Progenitor cell of endocrine pancreas (in vitro differentiated cells): ENCODE data around the gene UNC5CL. TPM values are rescaled to one million over a fixed set of nuclear protein-coding genes. Genes with fewer than 3 reads are reported as not detected.

Experiments
- DNase-seq: peaks from one replicate; pipeline ENCODE4 v3.0.0; 2021; ENCODE audit warnings: low spot score; ENCODE audit not compliant: unreplicated experiment
- H3K27ac Mint-ChIP-seq: 2 replicates; pipeline ENCODE4 v1.8.0; 2021; ENCODE audit warnings: mild to moderate bottlenecking, moderate library complexity, mixed read lengths
- H3K27me3 Mint-ChIP-seq: 2 replicates; pipeline ENCODE4 v1.8.0; 2021; ENCODE audit warnings: mixed read lengths
- H3K36me3 Mint-ChIP-seq: 2 replicates; pipeline ENCODE4 v1.8.0; 2022; ENCODE audit warnings: mixed read lengths; ENCODE audit not compliant: insufficient read depth
- H3K4me1 Mint-ChIP-seq: 2 replicates; pipeline ENCODE4 v1.8.0; 2021; ENCODE audit warnings: low read depth, mixed read lengths
- H3K4me3 Mint-ChIP-seq: 2 replicates; pipeline ENCODE4 v1.8.0; 2021; ENCODE audit warnings: low read depth, mild to moderate bottlenecking, moderate library complexity, mixed read lengths
- H3K9me3 Mint-ChIP-seq: 2 replicates; pipeline ENCODE4 v1.8.0; 2021; ENCODE audit warnings: low read depth, mixed read lengths
- total RNA-seq: library from RNA; stranded (reverse); gene quantifications from 2 replicates; pipeline ENCODE4 v1.2.1, GENCODE V29; 2021
- TF ChIP-seq, protein P1 (sequence below): fragments of 200-600 bp; sonication (generic); IDR thresholded peaks from one replicate; pipeline ENCODE4 v1.5.0; 2021; ENCODE audit warnings: antibody characterized with exemption, mild to moderate bottlenecking; ENCODE audit not compliant: unreplicated experiment

The UNC5CL gene
- total RNA-seq, 1 donor from 2014 or later = 3.7 TPM

- H3K27ac Mint-ChIP-seq = no peak overlapping the region
- DNase-seq = no peak
- H3K4me1 Mint-ChIP-seq = peaks cover 31% of the 10 kb centered on the region
- H3K36me3 Mint-ChIP-seq = no peaks in the 10 kb centered on the region
- TF ChIP-seq, protein P1, sequence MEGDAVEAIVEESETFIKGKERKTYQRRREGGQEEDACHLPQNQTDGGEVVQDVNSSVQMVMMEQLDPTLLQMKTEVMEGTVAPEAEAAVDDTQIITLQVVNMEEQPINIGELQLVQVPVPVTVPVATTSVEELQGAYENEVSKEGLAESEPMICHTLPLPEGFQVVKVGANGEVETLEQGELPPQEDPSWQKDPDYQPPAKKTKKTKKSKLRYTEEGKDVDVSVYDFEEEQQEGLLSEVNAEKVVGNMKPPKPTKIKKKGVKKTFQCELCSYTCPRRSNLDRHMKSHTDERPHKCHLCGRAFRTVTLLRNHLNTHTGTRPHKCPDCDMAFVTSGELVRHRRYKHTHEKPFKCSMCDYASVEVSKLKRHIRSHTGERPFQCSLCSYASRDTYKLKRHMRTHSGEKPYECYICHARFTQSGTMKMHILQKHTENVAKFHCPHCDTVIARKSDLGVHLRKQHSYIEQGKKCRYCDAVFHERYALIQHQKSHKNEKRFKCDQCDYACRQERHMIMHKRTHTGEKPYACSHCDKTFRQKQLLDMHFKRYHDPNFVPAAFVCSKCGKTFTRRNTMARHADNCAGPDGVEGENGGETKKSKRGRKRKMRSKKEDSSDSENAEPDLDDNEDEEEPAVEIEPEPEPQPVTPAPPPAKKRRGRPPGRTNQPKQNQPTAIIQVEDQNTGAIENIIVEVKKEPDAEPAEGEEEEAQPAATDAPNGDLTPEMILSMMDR = no peak
- no peak overlapping the region for H3K4me3 Mint-ChIP-seq
- no peaks in the 10 kb centered on the region for H3K27me3 Mint-ChIP-seq
- H3K9me3 Mint-ChIP-seq = no peaks in the 10 kb centered on the region
These were observed 1.7 kb downstream of the UNC5CL start for GRCh38 chr6:41037107-41037900.

GRCh38 chr6:41036601-41037000, 2.4 kb downstream of the UNC5CL start:
- no peak for DNase-seq
- TF ChIP-seq, protein P1 = no peak
- Mint-ChIP-seq H3K4me3 (no peak overlapping the region), H3K27ac (no peak overlapping the region), H3K4me1 (peaks cover 29% of the 10 kb centered on the region), H3K27me3 (no peaks in the 10 kb centered on the region), H3K9me3 (no peaks in the 10 kb centered on the region), H3K36me3 (no peaks in the 10 kb centered on the region)

DNA sequence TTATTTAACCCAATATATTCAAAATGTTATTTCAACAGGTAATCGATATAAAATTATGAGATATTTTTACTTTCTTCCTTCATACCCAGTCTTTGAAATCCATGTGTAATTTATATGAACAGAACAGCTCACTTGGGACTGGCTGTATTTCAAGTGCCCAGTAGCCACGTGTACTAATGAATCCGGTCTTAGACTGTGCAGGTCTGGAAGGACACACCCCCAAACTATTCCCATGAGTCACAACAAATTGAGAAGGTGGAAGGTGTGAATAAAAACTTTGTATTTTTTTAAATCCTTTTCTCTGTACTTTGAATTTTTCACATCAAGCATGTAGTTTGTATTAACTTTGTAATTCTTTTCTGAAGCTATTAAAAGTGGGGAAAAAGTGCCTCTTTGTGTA, 2.8 kb downstream of the UNC5CL start:
- no peaks in the 10 kb centered on the region for H3K9me3 Mint-ChIP-seq
- H3K36me3 Mint-ChIP-seq = no peaks in the 10 kb centered on the region
- no peak overlapping the region for H3K4me3 Mint-ChIP-seq
- H3K27me3 Mint-ChIP-seq = no peaks in the 10 kb centered on the region
- TF ChIP-seq, protein P1 = no peak
- H3K4me1 Mint-ChIP-seq = peaks cover 29% of the 10 kb centered on the region
- DNase-seq = no peak
- H3K27ac Mint-ChIP-seq = no peak overlapping the region

DNA sequence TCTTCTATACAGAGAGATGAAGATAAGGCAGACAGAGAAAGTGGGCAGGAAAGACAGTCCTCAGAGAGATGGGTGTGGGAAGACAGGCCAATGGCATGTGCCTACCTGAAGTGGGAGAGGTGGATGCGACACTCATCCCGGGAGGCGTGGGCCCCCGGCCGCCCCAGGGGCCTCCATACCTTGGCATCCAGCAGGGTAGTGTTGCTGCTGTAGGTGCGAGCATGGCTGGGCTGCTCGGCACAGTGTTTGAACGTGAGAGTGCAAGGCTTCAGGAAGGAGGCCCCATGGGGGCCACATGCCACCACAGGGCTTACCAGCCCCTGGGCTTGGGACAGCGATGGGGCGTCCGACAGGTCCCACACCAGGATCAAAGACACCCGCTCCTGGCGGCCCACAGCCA, 5.2 kb downstream of the UNC5CL start:
- TF ChIP-seq, protein P1 = no peak
- Mint-ChIP-seq H3K4me1 (peaks cover 14% of the 10 kb centered on the region), H3K9me3 (no peaks in the 10 kb centered on the region), H3K36me3 (no peaks in the 10 kb centered on the region), H3K4me3 (no peak overlapping the region), H3K27ac (no peak overlapping the region), H3K27me3 (no peaks in the 10 kb centered on the region)
- DNase-seq = no peak

- Mint-ChIP-seq H3K4me3 (no peak overlapping the region), H3K4me1 (peaks cover 15% of the 10 kb centered on the region), H3K36me3 (no peaks in the 10 kb centered on the region), H3K9me3 (no peaks in the 10 kb centered on the region), H3K27ac (no peak overlapping the region), H3K27me3 (no peaks in the 10 kb centered on the region)
- no peak for DNase-seq
- TF ChIP-seq, protein P1 = no peak
These were observed 6.2 kb downstream of the UNC5CL start for GRCh38 chr6:41032830-41033229.
